Right lung (tissue), 5 donors: Measurements from ENCODE around the gene TFEB. TPM values are rescaled to one million over a fixed set of nuclear protein-coding genes. Genes with fewer than 3 reads are reported as not detected.

Source experiments
- DNase-seq, 2 donors: peaks; one replicate each; pipeline ENCODE4 v3.0.0-alpha.2; 2013
- polyA plus RNA-seq, 5 donors: library from polyadenylated mRNA; unstranded; fragments of 120-200 nt; gene quantifications; one replicate each; pipeline versions ENCODE4 v1.2.1 to v1.2.3, GENCODE V29; 2013; ENCODE audit warnings: inconsistent platforms in 1 of 5, low replicate concordance in 1 of 5; ENCODE audit not compliant: insufficient read length in 5 of 5, insufficient read depth in 1 of 5

TFEB gene
- polyA plus RNA-seq, 5 donors: 5.7 to 14.8 (median 9.2) TPM

GRCh38 chr6:41677124-41677921 lies 58.1 kb downstream of the TFEB start:
- DNase-seq: no peak

- DNase-seq: no peak
Observed at GRCh38 chr6:41676431-41676830, 59.0 kb downstream of the TFEB start.

GRCh38 chr6:41675992-41676391 lies 59.4 kb downstream of the TFEB start:
- DNase-seq: no peak

- no peak for DNase-seq
Observed at GRCh38 chr6:41675176-41675775, 60.1 kb downstream of the TFEB start.

- DNase-seq: no peak
Observed at GRCh38 chr6:41674231-41675000, 61.0 kb downstream of the TFEB start.

- DNase-seq: no peak
Observed at GRCh38 chr6:41673704-41674000, 61.8 kb downstream of the TFEB start.

GRCh38 chr6:41672816-41673703 lies 62.3 kb downstream of the TFEB start:
- DNase-seq: no peak

- no peak for DNase-seq
Observed at GRCh38 chr6:41672016-41672415, 63.4 kb downstream of the TFEB start.

- DNase-seq: no peak
Observed at GRCh38 chr6:41671376-41671775, 64.0 kb downstream of the TFEB start.

- DNase-seq: no peak
Observed at GRCh38 chr6:41670703-41671360, 64.6 kb downstream of the TFEB start.

GRCh38 chr6:41668968-41669367 lies 66.4 kb downstream of the TFEB start:
- DNase-seq: no peak

GRCh38 chr6:41667195-41667594 lies 68.2 kb downstream of the TFEB start:
- DNase-seq: no peak

- DNase-seq: no peak
Observed at GRCh38 chr6:41664271-41664670, 71.1 kb downstream of the TFEB start.

GRCh38 chr6:41663568-41663967 lies 71.8 kb downstream of the TFEB start:
- no peak for DNase-seq

- no peak for DNase-seq
Observed at GRCh38 chr6:41659935-41660334, 75.5 kb downstream of the TFEB start.

GRCh38 chr6:41658636-41659035 lies 76.8 kb downstream of the TFEB start:
- no peak for DNase-seq

- DNase-seq: no peak
Observed at GRCh38 chr6:41657131-41658094, 78.0 kb downstream of the TFEB start.

- DNase-seq: peak; percentile 68 to 71
Observed at GRCh38 chr6:41656002-41656691, 79.3 kb downstream of the TFEB start.

- DNase-seq: no peak
Observed at GRCh38 chr6:41655646-41656001, 79.8 kb downstream of the TFEB start.

- DNase-seq: no peak
Observed at GRCh38 chr6:41655176-41655575, 80.2 kb downstream of the TFEB start.
